ENCODE results near the gene ANO4.
"Not testable (repeated sequence)": the region's sequence is repeated elsewhere in the genome, so short reads cannot be mapped to it uniquely, and the experiment has no call there.

The ANO4 gene

DNA sequence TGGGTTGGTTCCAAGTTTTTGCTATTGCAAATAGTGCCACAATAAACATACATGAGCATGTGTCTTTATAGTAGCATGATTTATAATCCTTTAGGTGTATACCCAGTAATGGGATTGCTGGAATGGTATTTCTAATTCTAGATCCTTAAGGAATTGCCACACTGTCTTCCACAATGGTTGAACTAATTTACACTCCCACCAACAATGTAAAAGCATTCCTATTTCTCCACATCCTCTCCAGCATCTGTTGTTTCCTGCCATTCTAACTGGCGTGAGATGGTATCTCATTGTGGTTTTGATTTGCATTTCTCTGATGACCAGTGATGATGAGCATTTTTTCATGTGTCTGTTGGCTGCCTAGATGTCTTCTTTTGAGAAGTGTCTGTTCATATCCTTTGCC is 139.0 kb downstream of the ANO4 start:
- not testable (repeated sequence) for H3K4me3 ChIP-seq, H3K27ac ChIP-seq

DNA sequence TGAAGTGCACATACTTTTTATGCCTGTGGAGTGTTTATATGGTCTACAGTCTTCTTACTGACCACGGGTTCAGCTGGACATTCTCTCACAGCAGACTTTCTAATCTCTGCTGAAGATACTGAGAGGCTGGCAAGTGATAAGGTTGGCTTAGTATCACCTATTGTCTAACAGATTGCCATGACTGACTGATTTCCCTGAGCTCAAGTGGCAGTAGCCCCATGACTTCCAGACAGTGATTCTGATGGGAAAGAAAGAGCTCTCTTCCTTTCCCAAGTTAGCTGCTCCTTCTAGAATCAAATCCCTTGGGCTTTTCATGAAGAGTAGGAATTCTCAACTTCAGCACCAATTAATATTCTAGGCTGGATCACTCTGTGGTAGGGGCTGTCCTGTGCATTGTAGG is 141.4 kb downstream of the ANO4 start:
- H3K4me3 ChIP-seq = no peak overlapping the region

DNA sequence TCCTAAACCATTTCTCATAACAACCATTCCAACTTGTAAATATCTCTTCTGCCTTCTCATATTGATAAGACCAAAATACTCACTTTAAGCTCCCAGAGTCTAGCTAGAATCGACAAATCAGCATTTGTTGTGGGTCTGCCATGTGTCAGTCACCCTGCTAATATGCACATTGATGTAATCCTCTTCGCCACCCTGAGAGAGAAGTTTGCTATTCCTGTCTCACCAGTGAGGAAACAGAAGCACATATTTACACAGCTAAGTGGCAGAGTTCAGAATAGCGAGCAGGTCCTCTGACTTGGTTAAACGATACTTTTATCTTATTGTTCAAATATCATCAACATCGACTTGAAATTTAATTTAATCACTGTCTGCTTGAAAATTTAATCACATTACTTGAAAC is 142.1 kb downstream of the ANO4 start:
- Histone ChIP-seq H3K4me3 (no peak overlapping the region), H3K27ac (no peak overlapping the region)

More for the DNA sequence above, 141.4 kb downstream of the ANO4 start:
- H3K27ac ChIP-seq = no peak overlapping the region

DNA sequence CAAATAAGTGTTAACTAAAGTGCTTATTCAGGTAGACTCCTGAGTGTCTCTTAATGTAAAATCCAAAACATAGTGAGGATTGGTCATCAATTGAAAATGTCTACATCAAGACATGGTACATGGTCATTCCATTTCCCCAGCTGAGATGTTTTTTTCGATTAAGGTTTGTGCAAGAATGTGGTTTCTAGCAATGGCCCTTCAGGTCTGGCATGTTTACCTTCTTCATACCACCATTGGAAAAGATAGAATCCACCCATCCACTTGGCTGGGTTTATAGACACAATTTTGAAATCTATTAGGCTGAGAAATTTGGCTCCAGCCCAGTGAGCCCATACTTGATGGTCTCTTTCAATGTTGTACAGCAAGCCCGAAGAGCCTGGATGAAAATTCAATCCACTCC is 145.9 kb downstream of the ANO4 start:
- Histone ChIP-seq H3K27ac (no peak overlapping the region), H3K4me3 (no peak overlapping the region)

DNA sequence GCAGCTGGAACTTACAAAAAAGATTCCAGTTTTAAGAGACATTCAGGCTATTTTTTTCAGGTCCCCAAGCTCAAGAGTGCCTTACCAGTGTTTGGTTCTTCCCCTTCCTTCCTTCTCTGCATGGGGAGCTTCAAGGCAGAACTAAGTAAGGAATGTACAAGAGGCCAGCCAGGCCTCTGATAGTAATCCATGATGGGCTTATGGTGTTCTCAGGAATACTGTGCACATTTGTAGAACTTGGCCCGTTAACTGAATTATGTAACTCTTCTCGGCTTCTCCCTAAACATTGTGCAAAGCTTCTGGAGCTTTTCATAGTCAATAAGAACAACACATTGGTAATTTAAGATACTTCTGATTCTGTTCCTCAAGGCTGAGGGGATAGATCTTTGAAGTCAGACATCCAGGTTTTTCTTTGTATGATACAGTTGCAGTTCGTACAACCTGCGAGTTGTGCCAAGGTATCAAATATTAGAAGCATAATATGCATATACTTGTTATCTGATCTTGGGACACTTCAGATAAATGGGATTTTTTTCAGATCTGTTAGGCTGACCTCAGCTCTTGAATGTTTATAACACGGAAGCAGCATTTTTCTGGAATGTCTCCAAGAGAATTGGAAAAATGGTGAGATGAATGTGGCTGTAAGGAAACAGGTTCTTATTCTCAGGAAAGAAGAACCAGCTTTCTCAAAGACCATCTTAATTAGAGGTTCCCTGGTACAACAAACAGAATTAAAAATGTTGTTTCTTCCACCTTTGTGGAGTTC is 148.6 kb downstream of the ANO4 start:
- no peak overlapping the region for H3K4me3 ChIP-seq
- no peak overlapping the region for H3K27ac ChIP-seq

DNA sequence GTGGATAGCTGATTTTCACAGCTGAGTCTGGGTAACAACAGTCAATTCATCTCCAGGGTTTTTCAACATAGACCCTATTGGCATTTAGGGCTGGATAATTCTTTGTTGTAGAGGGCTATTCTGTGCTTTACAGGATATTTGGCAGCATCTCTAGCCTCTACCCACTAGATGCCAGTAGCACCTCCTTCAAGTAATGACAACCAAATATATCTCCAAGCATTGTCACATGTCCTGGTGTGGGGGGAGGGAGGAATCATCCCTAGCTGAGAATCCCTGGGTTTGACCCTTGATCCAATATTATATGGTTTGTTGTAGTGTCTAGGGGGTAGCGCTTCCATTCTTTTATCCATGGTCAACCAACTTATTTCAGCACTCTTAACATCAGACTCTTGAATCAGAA is 157.2 kb downstream of the ANO4 start:
- Histone ChIP-seq H3K27ac (no peak overlapping the region), H3K4me3 (no peak overlapping the region)

DNA sequence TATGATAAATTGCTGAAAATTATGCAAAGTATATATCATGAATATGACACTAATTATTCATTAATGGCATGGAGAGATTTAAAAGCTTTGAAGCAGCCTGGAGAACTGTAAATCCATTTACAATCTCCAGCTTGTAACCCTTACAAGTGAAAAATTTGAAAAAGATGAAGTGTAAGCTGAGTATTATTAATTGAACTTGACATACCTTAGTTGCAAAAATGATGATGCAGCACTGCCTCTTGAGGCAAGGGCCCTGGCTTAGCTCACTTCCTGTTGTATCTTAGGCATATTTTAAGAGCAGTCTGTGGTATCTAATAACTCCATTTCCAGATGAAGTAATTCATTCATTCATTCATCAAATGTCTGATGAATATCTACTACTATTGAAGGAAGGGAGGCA is 158.6 kb downstream of the ANO4 start:
- H3K4me3 ChIP-seq = no peak overlapping the region

DNA sequence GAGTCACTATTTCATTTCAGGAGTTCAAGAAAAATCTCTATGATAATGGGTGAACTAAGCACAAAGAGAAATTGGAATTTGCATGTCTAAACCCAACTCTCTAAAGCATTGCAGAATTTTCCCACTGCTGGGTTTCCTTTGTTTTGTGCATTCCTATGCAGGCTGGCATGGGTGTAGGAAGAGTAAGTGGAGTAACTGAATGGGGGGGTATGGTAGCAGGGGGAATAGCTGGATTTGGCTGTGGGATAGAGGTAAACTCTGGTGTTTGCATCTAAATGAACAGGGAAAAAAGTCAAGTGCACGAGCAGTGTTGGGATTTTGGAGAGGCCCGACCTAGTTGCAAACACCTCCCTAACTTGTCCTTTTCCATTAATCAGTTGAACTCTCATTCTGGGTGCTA is 159.1 kb downstream of the ANO4 start:
- Histone ChIP-seq H3K27ac (no peak overlapping the region), H3K4me3 (no peak overlapping the region)

More for the DNA sequence above, 158.6 kb downstream of the ANO4 start:
- H3K27ac ChIP-seq = no peak overlapping the region

DNA sequence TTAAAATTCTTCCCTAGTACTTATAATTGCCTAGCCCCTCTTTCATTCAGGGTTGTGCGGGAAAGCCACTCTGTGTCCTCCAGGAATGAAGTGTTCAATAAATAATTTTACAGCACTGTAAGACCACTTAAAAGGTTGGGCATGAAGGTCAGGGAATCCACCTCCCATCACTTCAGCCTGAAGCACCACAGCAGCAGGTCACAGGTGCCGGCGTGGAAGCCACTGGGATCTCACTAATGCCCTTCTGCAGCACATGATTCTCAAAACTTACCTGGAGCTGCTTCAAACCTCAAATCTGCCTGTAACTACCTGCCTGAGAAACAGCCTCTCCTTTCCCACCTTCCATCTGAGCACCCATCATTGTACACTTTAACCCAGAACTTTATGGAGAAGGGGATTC is 159.5 kb downstream of the ANO4 start:
- H3K27ac ChIP-seq = no peak overlapping the region
- no peak overlapping the region for H3K4me3 ChIP-seq

DNA sequence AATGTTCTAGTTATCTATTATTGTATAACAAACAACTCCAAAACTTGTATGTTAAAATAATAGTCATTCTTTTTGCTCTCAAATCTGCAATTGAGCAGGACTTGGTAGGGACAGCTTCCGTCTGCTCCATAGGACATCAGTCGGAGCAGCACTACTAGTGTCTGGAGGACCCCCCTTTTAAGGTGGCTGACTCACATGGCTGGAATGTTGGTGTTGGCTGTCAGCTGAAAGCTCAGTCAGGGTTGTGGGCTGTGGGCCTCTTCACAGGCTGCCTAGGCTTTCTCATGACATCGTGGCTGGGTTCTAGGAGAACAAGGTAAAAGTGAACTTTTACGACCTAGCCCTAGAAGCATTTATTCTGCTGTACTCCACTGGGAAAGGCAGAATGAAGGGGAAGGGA is 160.6 kb downstream of the ANO4 start:
- no peak overlapping the region for H3K4me3 ChIP-seq

DNA sequence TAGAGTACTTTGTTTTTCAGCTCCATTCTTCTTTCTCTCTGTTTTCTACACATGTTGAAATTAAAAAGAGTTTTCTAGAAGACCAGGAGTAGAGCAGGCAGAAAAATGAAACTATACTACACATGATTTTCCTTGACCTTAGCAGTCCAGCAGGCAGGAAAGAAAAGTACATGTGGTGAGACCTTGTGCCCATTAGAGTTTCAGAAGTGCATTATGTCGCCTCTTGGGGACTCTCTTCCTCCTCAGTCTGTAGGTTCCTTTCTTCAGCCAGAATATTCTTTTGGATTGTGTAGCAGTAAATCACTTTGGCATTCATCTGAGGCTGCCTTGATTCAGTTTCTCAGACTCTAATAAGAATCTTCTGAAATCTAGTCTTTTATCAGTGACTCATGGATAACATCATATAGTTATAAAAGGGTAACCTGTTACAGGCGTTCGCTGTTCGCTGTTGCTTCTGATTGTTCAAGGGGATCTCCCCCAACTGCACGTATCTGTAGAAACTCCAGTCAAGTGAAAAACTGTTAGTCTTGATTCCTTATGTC is 161.8 kb downstream of the ANO4 start:
- Histone ChIP-seq H3K4me3 (no peak overlapping the region), H3K27ac (no peak overlapping the region)

More for the DNA sequence above, 160.6 kb downstream of the ANO4 start:
- H3K27ac ChIP-seq = no peak overlapping the region

DNA sequence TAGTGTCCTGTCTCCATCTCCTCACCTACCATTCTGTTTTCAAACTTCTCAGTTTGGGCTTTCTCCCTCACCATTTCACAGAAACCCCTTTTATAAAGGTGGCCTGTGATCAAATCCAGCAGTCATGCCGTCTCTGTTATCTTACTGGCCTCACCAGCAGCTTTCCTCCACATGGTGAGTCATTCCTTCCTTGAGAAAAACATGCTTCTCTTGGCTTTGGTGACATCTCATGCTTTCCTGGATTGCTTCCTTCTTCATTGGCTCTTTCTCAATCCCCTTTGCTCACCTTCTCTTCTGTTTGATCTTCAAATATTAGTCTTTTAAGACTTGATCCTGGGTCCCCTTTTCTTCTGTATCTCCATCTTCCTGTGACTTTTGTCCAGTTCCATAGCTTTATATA is 164.9 kb downstream of the ANO4 start:
- no peak overlapping the region for H3K4me3 ChIP-seq
- H3K27ac ChIP-seq = no peak overlapping the region

DNA sequence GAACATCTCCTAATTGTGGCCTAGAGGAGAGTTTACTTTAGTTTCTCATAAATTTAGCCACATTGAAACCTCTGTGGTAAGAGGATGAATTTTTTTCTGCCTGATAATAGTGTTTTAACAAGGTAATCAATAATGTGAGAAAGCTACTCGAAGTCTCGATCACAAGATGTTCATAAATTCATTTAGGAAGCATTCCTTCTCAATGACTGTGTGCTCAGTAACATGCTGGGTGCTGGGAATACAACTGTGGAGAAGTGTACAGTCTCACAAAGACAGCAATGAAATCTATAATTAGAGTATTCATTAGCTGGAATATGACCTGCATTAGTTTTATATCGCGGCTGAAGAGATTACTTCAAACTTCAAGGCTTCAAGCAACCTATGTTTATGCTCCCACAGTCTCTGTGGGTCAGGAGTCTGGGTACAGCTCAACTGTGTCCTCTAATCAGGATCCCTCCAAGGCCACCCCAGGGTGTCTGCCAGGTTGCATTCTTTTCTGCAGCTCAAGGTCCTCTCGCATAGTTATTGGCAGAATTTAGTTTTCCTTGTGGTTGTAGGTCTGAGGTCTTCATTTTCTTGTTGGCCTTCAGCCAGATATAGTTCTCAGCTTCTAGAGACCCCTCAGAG is 167.6 kb downstream of the ANO4 start:
- Histone ChIP-seq H3K4me3 (no peak overlapping the region), H3K27ac (no peak overlapping the region)

DNA sequence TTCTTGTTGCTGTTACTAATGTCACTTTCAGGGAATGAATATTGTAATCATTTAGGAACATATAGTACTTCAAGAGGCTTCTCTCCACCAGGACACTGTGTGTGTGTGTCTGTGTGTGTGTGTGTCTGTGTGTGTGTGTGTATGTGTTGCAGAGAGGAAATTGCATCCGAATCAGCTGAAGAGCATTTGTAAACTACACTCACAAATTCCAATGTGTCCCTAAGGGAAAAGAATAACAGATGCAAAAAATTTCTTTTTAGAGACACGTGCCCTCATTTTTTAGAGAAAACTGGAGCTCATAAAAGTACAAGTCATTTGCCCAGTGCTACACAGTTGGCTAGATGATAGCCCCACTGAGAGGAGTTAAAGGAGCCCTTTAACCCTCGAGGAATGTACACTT is 168.8 kb downstream of the ANO4 start:
- no peak overlapping the region for H3K4me3 ChIP-seq
- H3K27ac ChIP-seq = no peak overlapping the region

DNA sequence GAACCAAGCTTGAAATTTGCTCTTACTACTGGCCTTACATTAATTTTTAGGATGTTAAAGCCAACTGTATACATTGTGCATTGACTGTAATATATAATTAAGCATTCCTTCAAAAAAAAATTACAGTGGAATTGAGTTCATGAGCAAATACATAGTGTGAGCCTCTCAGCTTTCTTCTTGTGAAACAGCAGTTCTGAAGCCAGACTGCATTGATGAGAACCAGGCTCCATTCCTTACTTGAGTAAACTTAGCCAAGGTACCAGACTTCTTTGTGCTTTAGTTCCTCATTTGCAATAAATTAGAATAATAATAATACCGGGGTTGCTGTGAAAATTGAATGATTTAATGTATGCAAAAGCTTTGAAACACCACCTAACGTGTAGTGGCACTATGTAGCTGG is 169.5 kb downstream of the ANO4 start:
- H3K4me3 ChIP-seq = no peak overlapping the region
- no peak overlapping the region for H3K27ac ChIP-seq

DNA sequence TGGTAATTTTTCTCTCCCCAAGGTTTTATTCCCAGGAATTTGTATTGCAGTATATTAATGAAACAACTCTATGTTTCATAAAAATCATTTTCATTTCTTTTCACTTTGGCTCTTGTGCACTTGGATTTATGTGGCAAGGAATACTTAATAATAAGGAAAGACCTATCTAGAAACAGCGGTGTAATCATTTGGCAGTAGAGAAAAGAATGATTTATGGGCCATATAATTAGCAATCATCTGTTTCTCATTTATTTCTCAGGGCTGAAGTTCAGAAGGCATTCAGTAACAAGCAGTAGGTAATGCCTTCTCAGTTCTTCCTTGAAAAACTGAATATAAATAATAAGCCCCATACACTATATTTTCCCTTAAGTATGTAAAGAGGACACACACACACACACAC is 172.6 kb downstream of the ANO4 start:
- no peak overlapping the region for H3K4me3 ChIP-seq
- no peak overlapping the region for H3K27ac ChIP-seq

DNA sequence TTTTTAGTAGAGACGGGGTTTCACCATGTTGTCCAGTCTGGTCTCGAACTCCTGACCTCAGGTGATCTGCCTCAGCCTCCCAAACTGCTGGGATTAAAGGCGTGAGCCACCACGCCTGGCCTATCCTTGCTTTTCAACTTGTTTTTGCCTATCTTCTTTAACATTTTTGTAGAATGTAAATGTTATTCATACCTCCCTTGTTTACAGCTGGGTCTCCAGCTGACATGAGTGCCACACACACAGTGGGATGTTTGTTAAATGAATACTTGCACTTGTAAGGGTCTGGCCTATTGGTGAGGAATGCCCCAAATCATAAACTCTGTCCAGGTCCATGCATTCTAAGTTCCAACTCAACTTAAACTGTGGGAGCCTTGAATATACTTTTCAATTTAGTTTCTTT is 176.3 kb downstream of the ANO4 start:
- Histone ChIP-seq H3K4me3 (no peak overlapping the region), H3K27ac (no peak overlapping the region)

DNA sequence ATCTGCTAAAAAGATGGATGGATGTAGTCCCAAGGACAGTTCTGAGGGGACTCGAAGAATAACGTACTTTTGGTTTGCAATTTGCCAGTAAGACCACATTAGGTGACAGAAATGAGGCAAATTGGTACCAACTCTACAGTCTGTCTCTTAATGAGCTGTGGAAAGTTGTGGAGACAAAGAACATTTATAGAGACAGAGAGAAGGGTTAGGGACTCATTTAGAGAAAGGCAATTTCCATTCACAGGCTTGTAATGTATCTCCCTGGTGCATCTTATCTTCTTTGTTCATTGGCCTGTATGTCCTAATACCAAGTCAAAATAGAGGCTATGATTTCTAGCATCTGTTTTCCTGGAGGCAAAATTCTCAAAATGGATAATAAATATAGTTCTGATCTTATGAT is 177.5 kb downstream of the ANO4 start:
- Histone ChIP-seq H3K4me3 (no peak overlapping the region), H3K27ac (no peak overlapping the region)

DNA sequence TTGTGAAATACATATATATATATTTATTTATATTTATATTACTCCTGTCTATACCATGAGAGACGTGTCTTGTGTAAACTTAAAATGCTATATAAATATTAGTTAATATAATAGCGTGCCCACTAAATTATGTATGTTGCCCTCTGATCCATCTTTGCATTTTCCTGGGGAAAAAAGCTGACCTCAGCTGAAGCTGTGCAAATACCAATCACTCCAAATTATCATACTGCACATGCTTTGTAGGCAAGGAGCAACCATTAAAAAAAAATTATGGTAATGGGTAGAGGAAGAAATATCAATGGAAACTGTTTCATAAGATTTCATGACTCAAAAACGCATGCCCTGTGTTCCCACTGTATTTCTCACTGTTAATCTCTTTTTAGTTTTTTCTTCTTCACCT is 179.8 kb downstream of the ANO4 start:
- H3K4me3 ChIP-seq = no peak overlapping the region
- H3K27ac ChIP-seq = no peak overlapping the region

DNA sequence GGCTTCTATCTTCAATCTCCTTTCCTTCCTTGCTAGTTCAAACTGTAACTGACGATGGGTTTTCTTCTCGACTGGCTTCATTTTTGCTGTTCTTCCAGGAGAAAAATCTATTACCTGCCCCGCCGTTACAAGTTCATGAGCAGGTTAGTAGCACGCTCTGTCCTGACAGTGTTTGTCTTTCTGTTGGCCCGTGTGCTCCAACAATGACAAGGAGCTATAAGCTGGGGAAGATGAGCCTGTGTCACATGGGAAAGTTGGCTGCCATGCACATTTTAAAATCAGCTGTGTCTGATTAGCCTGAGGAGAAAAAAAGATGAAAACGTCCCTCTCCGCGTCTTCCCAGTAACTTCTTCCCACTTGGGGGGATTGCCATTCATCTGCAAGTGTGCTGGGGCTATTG is 180.2 kb downstream of the ANO4 start:
- no peak overlapping the region for H3K4me3 ChIP-seq
- no peak overlapping the region for H3K27ac ChIP-seq

DNA sequence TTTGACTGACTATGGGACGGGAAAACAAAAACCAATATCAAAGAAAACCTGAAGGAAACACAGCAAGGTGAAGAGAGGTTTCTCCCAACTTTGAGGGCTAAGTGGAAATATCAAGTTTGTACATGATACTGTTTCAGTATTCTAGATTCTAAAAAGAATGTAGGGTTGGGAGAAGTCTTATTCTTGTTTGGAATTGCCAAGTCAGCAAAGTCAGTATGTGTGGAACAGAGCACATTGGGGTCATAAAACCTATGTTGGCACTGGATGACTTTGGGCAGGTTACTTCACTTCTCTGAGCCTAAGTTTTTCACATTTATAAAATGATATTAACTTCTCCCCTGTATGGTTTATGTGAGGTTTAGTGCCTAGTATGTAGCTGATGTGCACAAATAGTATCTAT is 182.2 kb downstream of the ANO4 start:
- Histone ChIP-seq H3K27ac (no peak overlapping the region), H3K4me3 (no peak overlapping the region)

DNA sequence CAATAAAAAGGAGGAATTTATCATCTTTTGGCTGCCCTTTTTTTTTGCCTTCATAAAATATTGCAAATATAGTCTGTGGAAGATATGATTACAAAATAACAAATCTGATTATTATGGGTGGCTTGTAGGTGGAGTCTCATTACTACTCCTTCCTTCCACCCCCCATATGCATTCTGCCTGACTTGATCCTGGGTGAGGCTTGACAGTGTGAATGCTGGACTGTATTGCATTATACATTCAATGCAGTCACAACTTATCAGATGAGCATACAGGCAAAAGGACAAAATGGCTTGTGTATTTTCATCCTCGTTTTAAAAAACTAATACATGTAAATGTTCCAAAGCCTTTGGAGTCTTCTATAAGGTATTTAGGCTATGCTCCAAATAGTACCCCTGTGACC is 186.3 kb downstream of the ANO4 start:
- Histone ChIP-seq H3K27ac (no peak overlapping the region), H3K4me3 (no peak overlapping the region)
